NCI-H2196 treated with DMSO at 0.1 percent for 48 hours (cell line): ENCODE measurements around the gene CD44.

ENCODE experiments used
- DNase-seq: peaks from one replicate; lab custom pipeline; 2025; ENCODE audit not compliant: unreplicated experiment; lab: John Stamatoyannopoulos, UW

CD44 gene

GRCh38 chr11:35234460-35235156, 95.6 kb downstream of the CD44 start:
- DNase-seq: no peak

- DNase-seq: no peak
Measured at GRCh38 chr11:35235157-35235468, 96.1 kb downstream of the CD44 start.

- DNase-seq: no peak
Measured at GRCh38 chr11:35235498-35235897, 96.5 kb downstream of the CD44 start.

- DNase-seq: no peak
Measured at GRCh38 chr11:35235936-35236666, 97.1 kb downstream of the CD44 start.

GRCh38 chr11:35236667-35237003, 97.7 kb downstream of the CD44 start:
- DNase-seq: no peak

- no peak for DNase-seq
Measured at GRCh38 chr11:35237351-35237750, 98.4 kb downstream of the CD44 start.

GRCh38 chr11:35237860-35238715, 99.1 kb downstream of the CD44 start:
- no peak for DNase-seq

GRCh38 chr11:35238882-35239281, 99.9 kb downstream of the CD44 start:
- DNase-seq: no peak

- no peak for DNase-seq
Measured at GRCh38 chr11:35239471-35240075, 100.6 kb downstream of the CD44 start.

- DNase-seq: no peak
Measured at GRCh38 chr11:35241083-35241482, 102.1 kb downstream of the CD44 start.

GRCh38 chr11:35241531-35241930, 102.6 kb downstream of the CD44 start:
- no peak for DNase-seq

GRCh38 chr11:35242412-35243242, 103.7 kb downstream of the CD44 start:
- no peak for DNase-seq

GRCh38 chr11:35243774-35244173, 104.8 kb downstream of the CD44 start:
- no peak for DNase-seq

- no peak for DNase-seq
Measured at GRCh38 chr11:35245056-35245455, 106.1 kb downstream of the CD44 start.

GRCh38 chr11:35245786-35246185, 106.8 kb downstream of the CD44 start:
- DNase-seq: no peak

GRCh38 chr11:35246745-35247144, 107.8 kb downstream of the CD44 start:
- DNase-seq: no peak

- DNase-seq: no peak
Measured at GRCh38 chr11:35247428-35247827, 108.5 kb downstream of the CD44 start.

- no peak for DNase-seq
Measured at GRCh38 chr11:35247863-35248262, 108.9 kb downstream of the CD44 start.

- no peak for DNase-seq
Measured at GRCh38 chr11:35248558-35249323, 109.8 kb downstream of the CD44 start.

GRCh38 chr11:35250192-35250591, 111.2 kb downstream of the CD44 start:
- no peak for DNase-seq
